K562 (cell line): ENCODE measurements around the gene STXBP4. TPM values are rescaled to one million over a fixed set of nuclear protein-coding genes. Genes with fewer than 3 reads are reported as not detected.

Source experiments
- ATAC-seq: fragments of 200-7000 bp; cut with Tn5 transposase; 3 replicates; pipeline ENCODE4 v1.9.1; 2020; ENCODE audit warnings: moderate library complexity
- BruUV-seq: library from RNA; stranded (reverse); fragments of 400-500 nt; replicated peaks from 2 replicates; lab custom pipeline; 2021; lab: Mats Ljungman, UMichigan
- CTCF ChIA-PET: fragments of 300-600 bp; formaldehyde crosslinking; extraction: SDS; loops from one replicate; lab custom pipeline; 2021; ENCODE audit warnings: low intra/inter-chr PET ratio; lab: Yijun Ruan, JAX
- POLR2A ChIA-PET: fragments of 300-600, 350-650 bp; sonication (Branson Sonifier 250); formaldehyde crosslinking; extraction: SDS; loops from one replicate; lab custom pipeline; 2021; ENCODE audit warnings: antibody characterized with exemption, inconsistent platforms; lab: Yijun Ruan, JAX
- DNase-seq, 4 experiments: peaks; one replicate each; pipeline versions ENCODE4 v3.0.0 to v3.0.0-alpha.2; 2011 to 2018; ENCODE audit warnings: low spot score in 3 of 4, mixed read lengths in 3 of 4; ENCODE audit errors: extremely low read depth in 1 of 4
- FAIRE-seq: peaks from 2 replicates; lab custom pipeline; 2011; peaks lifted over from hg19 to GRCh38; lab: Jason Lieb, UNC
- H2AFZ ChIP-seq: 2 replicates; pipeline ENCODE4 v1.6.0; 2011; ENCODE audit warnings: low read depth, low read length, control low read depth, inconsistent platforms
- H3K27ac ChIP-seq: fragments of 200-600 bp; 3 replicates; pipeline ENCODE4 v1.8.0; 2011; ENCODE audit warnings: low read depth, mild to moderate bottlenecking, control low read depth, inconsistent platforms, low read length, moderate library complexity, mixed read lengths; ENCODE audit errors: extremely low read depth
- H3K27me3 ChIP-seq, 2 experiments: fragments of 300-600 bp in 1 of 2; 2 replicates in 1 of 2; 3 replicates in 1 of 2; pipeline versions ENCODE4 v1.6.0 to v1.8.0; 2011; ENCODE audit warnings: inconsistent platforms in 2 of 2, low read length in 2 of 2, mild to moderate bottlenecking in 1 of 2, mixed read lengths in 1 of 2, moderate library complexity in 1 of 2; ENCODE audit not compliant: control insufficient read depth in 2 of 2, insufficient read depth in 2 of 2
- H3K36me3 ChIP-seq: fragments of 300-600 bp; 3 replicates; pipeline ENCODE4 v1.8.0; 2011; ENCODE audit warnings: mild to moderate bottlenecking, low read length, inconsistent platforms; ENCODE audit not compliant: control insufficient read depth, insufficient read depth
- H3K4me1 ChIP-seq, 2 experiments: fragments of 200-600 bp in 1 of 2; replicated peaks in 1 of 2; 2 replicates in 1 of 2; 3 replicates in 1 of 2; pipeline versions ENCODE4 v1.5.1 to v1.8.0; 2011; ENCODE audit warnings: inconsistent platforms in 2 of 2, low read length in 2 of 2, mild to moderate bottlenecking in 1 of 2, mixed read lengths in 1 of 2, moderate library complexity in 1 of 2; ENCODE audit not compliant: control insufficient read depth in 2 of 2, insufficient read depth in 2 of 2
- H3K4me2 ChIP-seq: 2 replicates; pipeline ENCODE4 v1.6.1; 2011; ENCODE audit warnings: low read length, control low read depth, inconsistent platforms, mixed read lengths; ENCODE audit not compliant: insufficient read depth
- H3K4me3 ChIP-seq: fragments of 200-600 bp; sonication (generic), shearing (Covaris generic); 2 replicates; pipeline ENCODE4 v1.5.1; 2016; ENCODE audit warnings: control low read depth, inconsistent platforms
- H3K79me2 ChIP-seq: fragments of 200-600 bp; 3 replicates; pipeline ENCODE4 v1.8.0; 2011; ENCODE audit warnings: low read length, inconsistent platforms; ENCODE audit not compliant: control insufficient read depth, insufficient read depth
- H3K9ac ChIP-seq, 2 experiments: 2 replicates each; pipeline versions ENCODE4 v1.6.0 to v1.6.1; 2011; ENCODE audit warnings: low read depth in 2 of 2, low read length in 2 of 2, control low read depth in 1 of 2, inconsistent platforms in 1 of 2, mild to moderate bottlenecking in 1 of 2, mixed read lengths in 1 of 2; ENCODE audit not compliant: insufficient read depth in 1 of 2
- H3K9me1 ChIP-seq: one replicate; pipeline ENCODE4 v1.6.0; 2011; ENCODE audit warnings: inconsistent platforms, mild to moderate bottlenecking, low read length, moderate library complexity; ENCODE audit not compliant: control insufficient read depth, insufficient read depth
- H3K9me3 ChIP-seq: replicated peaks from 2 replicates; pipeline ENCODE4 v1.5.1; 2011; ENCODE audit warnings: low read depth, low read length, inconsistent platforms; ENCODE audit not compliant: control insufficient read depth, insufficient read depth
- H4K20me1 ChIP-seq: replicated peaks from 2 replicates; pipeline ENCODE4 v1.6.1; 2011; ENCODE audit warnings: low read length, inconsistent platforms, mixed read lengths; ENCODE audit not compliant: control insufficient read depth, insufficient read depth
- CTBP1 ChIP-seq: fragments of 450-650 bp; IDR thresholded peaks from 2 replicates; pipeline ENCODE4 v1.6.1; 2016; ENCODE audit warnings: borderline replicate concordance
- CXXC5 ChIP-seq: fragments of 250-450 bp; sonication (Bioruptor Pico); IDR thresholded peaks from 2 replicates; pipeline ENCODE4 v1.8.0; 2022; ENCODE audit warnings: inconsistent platforms, mild to moderate bottlenecking, moderate library complexity
- FOXJ3 ChIP-seq: sonication (generic); formaldehyde crosslinking; IDR thresholded peaks from 2 replicates; pipeline ENCODE4 v1.4.0; 2020; ENCODE audit warnings: mild to moderate bottlenecking, missing genetic modification reagents
- KAT2B ChIP-seq: IDR thresholded peaks from one replicate; pipeline ENCODE4 v1.6.1; 2012; ENCODE audit warnings: low read depth, mild to moderate bottlenecking, control low read depth, inconsistent platforms, low read length, moderate library complexity
- MECOM ChIP-seq: fragments of 250-450 bp; sonication (Bioruptor Pico); IDR thresholded peaks from 2 replicates; pipeline ENCODE4 v1.8.0; 2022; ENCODE audit warnings: inconsistent platforms
- MTA3 ChIP-seq: fragments of 450-650 bp; formaldehyde crosslinking; IDR thresholded peaks from 2 replicates; pipeline ENCODE4 v1.6.1; 2017; ENCODE audit warnings: mild to moderate bottlenecking, borderline replicate concordance
- NCOA4 ChIP-seq: fragments of 450-650 bp; IDR thresholded peaks from 2 replicates; pipeline ENCODE4 v1.6.1; 2018; ENCODE audit warnings: mild to moderate bottlenecking; ENCODE audit not compliant: partially characterized antibody
- NFE2 ChIP-seq: IDR thresholded peaks from 2 replicates; pipeline ENCODE4 v1.6.1; 2014; ENCODE audit warnings: antibody characterized with exemption, low read depth
- SFPQ ChIP-seq: fragments of 200-400 bp; formaldehyde crosslinking; IDR thresholded peaks from 2 replicates; pipeline ENCODE4 v1.6.1; 2017; ENCODE audit warnings: mild to moderate bottlenecking, low read depth, low read length, moderate library complexity
- SREBF2 ChIP-seq: sonication (generic); formaldehyde crosslinking; IDR thresholded peaks from 2 replicates; pipeline ENCODE4 v1.4.0; 2020; ENCODE audit warnings: mild to moderate bottlenecking, missing genetic modification reagents
- ZBTB11 ChIP-seq, 3 experiments: fragments of 200-800 bp in 1 of 3; fragments of 250-450 bp in 1 of 3; fragments of 450-650 bp in 1 of 3; sonication (Bioruptor Pico) in 1 of 3; sonication (Bioruptor generic) in 1 of 3; formaldehyde crosslinking in 1 of 3; IDR thresholded peaks; 2 replicates each; pipeline versions ENCODE4 v1.6.1 to v1.8.0; 2016 to 2022; ENCODE audit warnings: mild to moderate bottlenecking in 2 of 3, missing genetic modification characterization in 2 of 3, missing compliant biosample characterization in 1 of 3, moderate library complexity in 1 of 3
- ZNF140 ChIP-seq: fragments of 250-450 bp; sonication (Bioruptor Pico); IDR thresholded peaks from 2 replicates; pipeline ENCODE4 v1.8.0; 2021; ENCODE audit warnings: moderate library complexity, mild to moderate bottlenecking, inconsistent platforms
- ZNF143 ChIP-seq: sonication (generic); formaldehyde crosslinking; IDR thresholded peaks from 2 replicates; pipeline ENCODE4 v1.9.0; 2022; ENCODE audit warnings: mild to moderate bottlenecking, missing genetic modification reagents
- ZNF699 ChIP-seq: fragments of 250-450 bp; sonication (Bioruptor Pico); IDR thresholded peaks from 2 replicates; pipeline ENCODE4 v1.8.0; 2021; ENCODE audit warnings: mild to moderate bottlenecking, moderate library complexity; ENCODE audit not compliant: insufficient replicate concordance
- ZNF75A ChIP-seq: fragments of 450-650 bp; formaldehyde crosslinking; IDR thresholded peaks from 2 replicates; pipeline ENCODE4 v1.4.0; 2020; ENCODE audit warnings: mild to moderate bottlenecking
- WGBS: fragments of 100-300 bp; shearing (Covaris generic); methylation state at CpG from one replicate; pipeline ENCODE4 v1.1.6; 2016; ENCODE audit warnings: low coverage, mixed read lengths; ENCODE audit not compliant: insufficient coverage; ENCODE audit errors: missing lambda C conversion rate; 5-methylcytosine and 5-hydroxymethylcytosine counted together
- in situ Hi-C: fragments of 300-500 bp; cut with MboI; formaldehyde crosslinking; loops from 4 replicates; pipeline ENCODE4 v1.15.0; 2018; ENCODE audit warnings: inconsistent platforms, mixed read lengths
- intact Hi-C: fragments of 100-400 bp; cut with micrococcal nuclease; formaldehyde crosslinking; loops from 2 replicates; pipeline ENCODE4 v1.14.2; 2022
- polyA plus RNA-seq, 8 experiments: library from polyadenylated mRNA; depleted of rRNA in 4 of 8; stranded (reverse) in 5 of 8; unstranded in 3 of 8; fragments of >200 nt; fragmentation: Nextera tagmentation in 2 of 8; fragmentation: Illumina TruSeq in 1 of 8; extraction: Ambion mirVana in 2 of 8; extraction: Trizol in 1 of 8; gene quantifications; 2 replicates each; pipeline versions ENCODE4 v1.2.1 to v1.2.3, GENCODE V29; 2011 to 2014; ENCODE audit warnings: inconsistent platforms in 1 of 8, missing spikeins in 1 of 8
- total RNA-seq, 7 experiments: library from RNA; depleted of rRNA in 6 of 7; stranded (reverse); fragments of >200 nt in 6 of 7; fragmentation: Illumina TruSeq in 2 of 7; extraction: Trizol in 2 of 7; gene quantifications; 2 replicates each; pipeline versions ENCODE4 v1.2.1 to v1.2.3, GENCODE V29; 2011 to 2021; ENCODE audit warnings: low replicate concordance in 1 of 7

STXBP4 gene
- total and polyA plus RNA-seq, 9 of the 15 experiments (the other 6 are each of a cell fraction or from before 2014, with no cell fraction given): 11.6 to 23.2 (median 18.5) TPM

- Histone ChIP-seq H3K9ac (no peak overlapping the region), H3K9me3 (no peaks in the 10 kb centered on the region), H3K36me3 (peaks cover 31% of the 10 kb centered on the region; the same call in 2 of the 3 replicates), H3K4me1 (no peaks in the 10 kb centered on the region; a peak in 2 of 5 replicates), H3K9me1 (no peaks in the 10 kb centered on the region), H3K27ac (no peak overlapping the region), H3K27me3 (no peaks in the 10 kb centered on the region), H4K20me1 (no peaks in the 10 kb centered on the region), H3K79me2 (no peaks in the 10 kb centered on the region), H2AFZ (no peak overlapping the region), H3K4me2 (no peak overlapping the region), H3K4me3 (no peak overlapping the region)
- ChIA-PET POLR2A (interaction anchor here (1.0 to 1.7 kb wide), 2 partner anchors 9 to 19 kb away, joined by 4 to 5 read pairs; no protein-coding TSS in a partner anchor), CTCF (no interaction called here)
- intact Hi-C loops: no loop called here
- TF ChIP-seq SREBF2 (no peak), ZBTB11 (CRISPR knock-in tag; IDR thresholded peaks at IDR 0.05) (no peak), MECOM (CRISPR knock-in tag) (no peak), SFPQ (no peak), KAT2B (no peak), ZNF75A (CRISPR knock-in tag) (no peak), ZNF140 (CRISPR knock-in tag) (no peak), MTA3 (no peak), FOXJ3 (CRISPR knock-in tag) (no peak), NCOA4 (no peak), CXXC5 (CRISPR knock-in tag) (no peak), ZNF143 (CRISPR knock-in tag) (no peak), NFE2 (no peak), CTBP1 (no peak), ZNF699 (CRISPR knock-in tag) (no peak)
- DNase-seq: no peak
- in situ Hi-C loops: no loop called here
- WGBS: 46% methylated on average over 4 of the region's 4 CpGs
- no peak for FAIRE-seq
- no TSS peak for BruUV-seq
- ATAC-seq: no peak
Measured at GRCh38 chr17:54951286-54951685, 17.3 kb upstream of the STXBP4 start.
